Calu3 (cell line): Measurements from ENCODE around the gene ZNF593OS. TPM values are rescaled to one million over a fixed set of nuclear protein-coding genes. Genes with fewer than 3 reads are reported as not detected.

Experiments
- BruUV-seq: library from RNA; stranded (reverse); fragments of 400-500 nt; replicated peaks from 2 replicates; lab custom pipeline; 2021; lab: Mats Ljungman, UMichigan
- CTCF ChIA-PET: fragments of 300-600 bp; sonication (Branson Sonifier 250); formaldehyde crosslinking; loops from one replicate; lab custom pipeline; 2022; ENCODE audit warnings: antibody characterized with exemption; lab: Charles Lee
- DNase-seq: peaks from one replicate; pipeline ENCODE4 v3.0.0; 2022
- H3K27ac Mint-ChIP-seq: one replicate; pipeline ENCODE4 v1.8.0; 2022; ENCODE audit warnings: mixed read lengths; ENCODE audit not compliant: unreplicated experiment
- H3K27me3 Mint-ChIP-seq: one replicate; pipeline ENCODE4 v1.8.0; 2022; ENCODE audit warnings: mixed read lengths; ENCODE audit not compliant: unreplicated experiment
- H3K36me3 Mint-ChIP-seq: one replicate; pipeline ENCODE4 v1.8.0; 2022; ENCODE audit warnings: mild to moderate bottlenecking, moderate library complexity, mixed read lengths; ENCODE audit not compliant: insufficient read depth, unreplicated experiment
- H3K4me1 Mint-ChIP-seq: one replicate; pipeline ENCODE4 v1.8.0; 2022; ENCODE audit warnings: mild to moderate bottlenecking, low read depth, mixed read lengths; ENCODE audit not compliant: unreplicated experiment
- H3K4me3 Mint-ChIP-seq: one replicate; pipeline ENCODE4 v1.8.0; 2022; ENCODE audit warnings: mild to moderate bottlenecking, low read depth, moderate library complexity, mixed read lengths; ENCODE audit not compliant: unreplicated experiment
- H3K9me3 Mint-ChIP-seq: one replicate; pipeline ENCODE4 v1.8.0; 2022; ENCODE audit warnings: low read depth, mixed read lengths; ENCODE audit not compliant: unreplicated experiment
- CTCF ChIP-seq: fragments of 200-600 bp; IDR thresholded peaks from one replicate; pipeline ENCODE4 v1.8.0; 2022; ENCODE audit warnings: antibody characterized with exemption; ENCODE audit not compliant: unreplicated experiment
- intact Hi-C: fragments of 100-400 bp; cut with micrococcal nuclease; formaldehyde crosslinking; loops from one replicate; pipeline ENCODE4 v1.10.0; 2022; ENCODE audit not compliant: unreplicated experiment
- total RNA-seq: library from RNA; stranded (reverse); gene quantifications from 2 replicates; pipeline ENCODE4 v1.2.3, GENCODE V29; 2022

ZNF593OS gene
- total RNA-seq, 1 experiment from 2014 or later = not detected

- no peak overlapping the region for H3K4me3 Mint-ChIP-seq
- H3K4me1 Mint-ChIP-seq = no peaks in the 10 kb centered on the region
- no peak for DNase-seq
- H3K36me3 Mint-ChIP-seq = no peaks in the 10 kb centered on the region
- intact Hi-C loops = no loop called here
- no peak overlapping the region for H3K27ac Mint-ChIP-seq
- no peak for TF ChIP-seq CTCF
- BruUV-seq = no TSS peak
- H3K9me3 Mint-ChIP-seq = no peaks in the 10 kb centered on the region
- CTCF ChIA-PET = no interaction called here
- peaks cover 62% of the 10 kb centered on the region for H3K27me3 Mint-ChIP-seq
Measured at GRCh38 chr1:26203642-26204318, 32.1 kb upstream of the ZNF593OS start.

GRCh38 chr1:26200413-26200812 lies 28.8 kb upstream of the ZNF593OS start:
- no peaks in the 10 kb centered on the region for H3K9me3 Mint-ChIP-seq
- H3K27me3 Mint-ChIP-seq = peaks cover 90% of the 10 kb centered on the region
- H3K4me1 Mint-ChIP-seq = no peaks in the 10 kb centered on the region
- CTCF ChIA-PET = no interaction called here
- no TSS peak for BruUV-seq
- H3K36me3 Mint-ChIP-seq = no peaks in the 10 kb centered on the region
- no peak for DNase-seq
- intact Hi-C loops = no loop called here
- no peak overlapping the region for H3K4me3 Mint-ChIP-seq
- no peak for TF ChIP-seq CTCF
- H3K27ac Mint-ChIP-seq = no peak overlapping the region

GRCh38 chr1:26197813-26198212 lies 26.2 kb upstream of the ZNF593OS start:
- intact Hi-C loops = no loop called here
- Mint-ChIP-seq H3K4me1 (no peaks in the 10 kb centered on the region), H3K27ac (no peak overlapping the region), H3K9me3 (no peaks in the 10 kb centered on the region), H3K36me3 (no peaks in the 10 kb centered on the region), H3K4me3 (no peak overlapping the region), H3K27me3 (peaks cover 82% of the 10 kb centered on the region)
- no TSS peak for BruUV-seq
- DNase-seq = no peak
- CTCF ChIA-PET = no interaction called here
- TF ChIP-seq CTCF = no peak

DNA sequence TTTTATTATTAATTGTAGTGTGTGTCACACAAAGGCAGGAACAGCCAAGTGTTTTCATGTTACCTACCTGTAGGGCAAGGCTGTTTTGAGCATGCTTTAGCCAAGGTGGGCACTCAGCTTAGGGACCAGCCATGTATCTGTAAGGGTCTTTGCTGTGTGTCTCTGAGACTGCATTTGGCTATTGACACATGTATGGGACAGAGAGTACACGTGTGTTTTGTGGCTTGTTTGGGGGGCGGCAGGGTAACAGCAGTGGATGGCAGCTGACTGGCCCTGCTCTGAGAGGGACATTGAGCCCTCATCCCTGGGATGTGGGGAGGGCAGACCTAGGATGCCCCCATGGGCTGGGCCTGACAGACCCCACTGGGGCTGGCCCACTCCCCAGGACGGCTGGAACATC lies 25.7 kb upstream of the ZNF593OS start:
- Mint-ChIP-seq H3K36me3 (no peaks in the 10 kb centered on the region), H3K9me3 (no peaks in the 10 kb centered on the region), H3K27ac (no peak overlapping the region), H3K4me3 (no peak overlapping the region), H3K27me3 (peaks cover 77% of the 10 kb centered on the region), H3K4me1 (no peaks in the 10 kb centered on the region)
- intact Hi-C loops = no loop called here
- no peak for TF ChIP-seq CTCF
- DNase-seq = no peak
- BruUV-seq = no TSS peak
- CTCF ChIA-PET = interaction anchor here (0.6 kb wide), 1 partner anchor 538 kb away, joined by 4 read pairs; no protein-coding TSS in a partner anchor
